HFFc6 (cell line): ENCODE data around the gene HOOK2. TPM values are rescaled to one million over a fixed set of nuclear protein-coding genes. Genes with fewer than 3 reads are reported as not detected.

Source experiments
- DNase-seq: peaks from one replicate; pipeline ENCODE4 v3.0.0-alpha.2; 2018
- H3K27ac Mint-ChIP-seq: 2 replicates; pipeline ENCODE4 v1.8.0; 2020; ENCODE audit warnings: mild to moderate bottlenecking, mixed read lengths
- H3K27me3 Mint-ChIP-seq: 2 replicates; pipeline ENCODE4 v1.8.0; 2021; ENCODE audit warnings: mild to moderate bottlenecking, moderate library complexity, mixed read lengths; ENCODE audit not compliant: insufficient read depth
- H3K36me3 Mint-ChIP-seq: 2 replicates; pipeline ENCODE4 v1.8.0; 2021; ENCODE audit warnings: low read depth, mixed read lengths
- H3K4me1 Mint-ChIP-seq: 2 replicates; pipeline ENCODE4 v1.8.0; 2020; ENCODE audit warnings: low read depth, mixed read lengths
- H3K4me3 Mint-ChIP-seq: 2 replicates; pipeline ENCODE4 v1.8.0; 2020; ENCODE audit warnings: mild to moderate bottlenecking, moderate library complexity, mixed read lengths
- H3K9me3 Mint-ChIP-seq: 2 replicates; pipeline ENCODE4 v1.8.0; 2020; ENCODE audit warnings: mild to moderate bottlenecking, mixed read lengths
- CTCF ChIP-seq: fragments of 200-600 bp; sonication (generic); IDR thresholded peaks from 2 replicates; pipeline ENCODE4 v1.5.0; 2021; ENCODE audit warnings: antibody characterized with exemption, mild to moderate bottlenecking
- total RNA-seq, 6 experiments: library from RNA; stranded (reverse); fragmentation: NEBNext Ultra II Directional; extraction: Animal tissue kit (Norgen Biotek cat#: 25700); gene quantifications; 2 replicates in 1 of 6; 3 replicates in 5 of 6; pipeline ENCODE4 v1.2.3, GENCODE V29; 2021

The HOOK2 gene
- total RNA-seq, 6 experiments from 2014 or later = 10.5 to 13.8 (median 11.5) TPM

GRCh38 chr19:12778017-12778904 is 2.9 kb upstream of the HOOK2 start:
- no peaks in the 10 kb centered on the region for H3K36me3 Mint-ChIP-seq
- no peak for TF ChIP-seq CTCF
- H3K27ac Mint-ChIP-seq = peak overlapping the region; percentile 95
- peak overlapping the region; percentile 91 for H3K4me3 Mint-ChIP-seq
- peak; percentile 65 for DNase-seq
- H3K27me3 Mint-ChIP-seq = no peaks in the 10 kb centered on the region; the same call in 1 of the 2 replicates
- no peaks in the 10 kb centered on the region for H3K9me3 Mint-ChIP-seq
- H3K4me1 Mint-ChIP-seq = peaks cover 43% of the 10 kb centered on the region

- peaks cover 51% of the 10 kb centered on the region for H3K4me1 Mint-ChIP-seq
- no peaks in the 10 kb centered on the region for H3K9me3 Mint-ChIP-seq
- peak; percentile 63 for DNase-seq
- peak overlapping the region; percentile 95 for H3K27ac Mint-ChIP-seq
- H3K36me3 Mint-ChIP-seq = no peaks in the 10 kb centered on the region
- H3K27me3 Mint-ChIP-seq = no peaks in the 10 kb centered on the region; the same call in 1 of the 2 replicates
- H3K4me3 Mint-ChIP-seq = peak overlapping the region; percentile 91
- peak; percentile 98 for TF ChIP-seq CTCF
Observed at GRCh38 chr19:12777217-12778016, 2.1 kb upstream of the HOOK2 start.

GRCh38 chr19:12773571-12773970 is 1.8 kb downstream of the HOOK2 start:
- H3K27me3 Mint-ChIP-seq = no peaks in the 10 kb centered on the region; the same call in 1 of the 2 replicates
- peak overlapping the region; percentile 50 for H3K27ac Mint-ChIP-seq
- peak; percentile 66 for TF ChIP-seq CTCF
- no peaks in the 10 kb centered on the region for H3K36me3 Mint-ChIP-seq
- peaks cover 38% of the 10 kb centered on the region for H3K4me1 Mint-ChIP-seq
- no peak for DNase-seq
- H3K4me3 Mint-ChIP-seq = peak overlapping the region; percentile 27
- no peaks in the 10 kb centered on the region for H3K9me3 Mint-ChIP-seq

DNA sequence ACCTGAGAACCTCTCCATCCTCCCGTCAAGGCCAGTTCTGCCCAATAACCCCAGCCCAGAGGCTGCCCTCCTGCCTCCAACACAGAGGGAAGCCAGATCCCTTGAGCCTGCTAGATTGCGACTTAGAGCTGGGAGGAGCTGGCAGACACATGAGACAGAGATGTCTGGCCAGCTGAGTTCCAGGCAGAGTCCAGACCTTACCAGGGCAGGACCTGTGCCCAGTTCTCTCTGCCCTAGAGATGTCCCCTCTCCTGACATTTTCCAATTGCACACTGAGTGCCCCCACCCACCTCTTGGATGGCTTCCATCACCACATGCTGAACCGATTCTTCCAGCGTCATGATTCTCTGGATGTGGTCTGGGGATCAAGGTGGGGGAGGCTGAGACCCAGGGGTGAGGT is 3.0 kb downstream of the HOOK2 start:
- no peak for TF ChIP-seq CTCF
- peaks cover 30% of the 10 kb centered on the region for H3K4me1 Mint-ChIP-seq
- H3K9me3 Mint-ChIP-seq = no peaks in the 10 kb centered on the region
- H3K27me3 Mint-ChIP-seq = no peaks in the 10 kb centered on the region; the same call in 1 of the 2 replicates
- H3K36me3 Mint-ChIP-seq = no peaks in the 10 kb centered on the region
- no peak overlapping the region; the same call in 1 of the 2 replicates for H3K27ac Mint-ChIP-seq
- no peak for DNase-seq
- no peak overlapping the region for H3K4me3 Mint-ChIP-seq

DNA sequence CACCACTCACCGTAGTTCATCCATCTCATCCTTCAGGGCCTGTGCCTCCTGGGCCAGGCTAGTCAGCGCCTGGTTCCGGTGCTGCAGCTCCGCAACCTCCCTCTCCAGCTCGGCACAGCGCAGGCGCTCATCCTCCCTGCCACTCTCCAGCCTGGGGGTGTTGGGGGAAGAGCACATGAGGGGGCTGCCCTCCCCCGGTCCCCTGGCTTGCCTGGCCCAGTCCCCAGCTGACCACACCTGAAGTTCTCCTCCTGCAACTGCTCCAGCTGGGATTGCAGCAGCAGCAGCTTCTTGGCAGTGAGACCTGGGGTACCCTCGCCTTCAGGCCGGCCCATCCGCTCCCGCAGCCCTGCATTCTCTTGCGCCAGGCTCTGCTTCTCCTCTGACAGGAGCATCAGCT is 4.4 kb downstream of the HOOK2 start:
- H3K4me1 Mint-ChIP-seq = peaks cover 28% of the 10 kb centered on the region
- no peak overlapping the region for H3K27ac Mint-ChIP-seq
- no peak for TF ChIP-seq CTCF
- DNase-seq = no peak
- no peaks in the 10 kb centered on the region for H3K9me3 Mint-ChIP-seq
- H3K36me3 Mint-ChIP-seq = no peaks in the 10 kb centered on the region
- no peak overlapping the region for H3K4me3 Mint-ChIP-seq
- H3K27me3 Mint-ChIP-seq = peaks cover 1% of the 10 kb centered on the region
